Measurements from ENCODE around the gene THSD7A.

THSD7A gene

DNA sequence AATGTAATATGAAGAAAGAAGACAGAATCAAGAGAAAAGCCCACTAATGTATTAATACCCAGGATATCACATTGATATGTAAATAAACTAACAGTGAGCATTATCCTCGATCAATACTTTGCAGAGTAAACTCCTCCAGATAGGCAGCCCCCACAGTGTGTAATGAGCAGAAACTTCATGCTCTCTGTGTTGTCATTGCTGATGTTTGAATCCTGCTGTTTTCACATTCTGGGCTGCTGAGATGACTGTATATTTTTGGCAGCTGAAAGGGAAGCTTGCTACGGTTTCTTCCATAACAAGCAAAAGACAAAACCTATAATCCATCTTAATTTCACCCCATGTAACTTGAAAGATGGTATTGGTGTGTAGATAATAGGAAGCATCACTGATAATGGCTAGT lies 15.3 kb upstream of the THSD7A start:
- H3K4me3 ChIP-seq (ENCODE audit: low read depth, low read length): no peak overlapping the region

DNA sequence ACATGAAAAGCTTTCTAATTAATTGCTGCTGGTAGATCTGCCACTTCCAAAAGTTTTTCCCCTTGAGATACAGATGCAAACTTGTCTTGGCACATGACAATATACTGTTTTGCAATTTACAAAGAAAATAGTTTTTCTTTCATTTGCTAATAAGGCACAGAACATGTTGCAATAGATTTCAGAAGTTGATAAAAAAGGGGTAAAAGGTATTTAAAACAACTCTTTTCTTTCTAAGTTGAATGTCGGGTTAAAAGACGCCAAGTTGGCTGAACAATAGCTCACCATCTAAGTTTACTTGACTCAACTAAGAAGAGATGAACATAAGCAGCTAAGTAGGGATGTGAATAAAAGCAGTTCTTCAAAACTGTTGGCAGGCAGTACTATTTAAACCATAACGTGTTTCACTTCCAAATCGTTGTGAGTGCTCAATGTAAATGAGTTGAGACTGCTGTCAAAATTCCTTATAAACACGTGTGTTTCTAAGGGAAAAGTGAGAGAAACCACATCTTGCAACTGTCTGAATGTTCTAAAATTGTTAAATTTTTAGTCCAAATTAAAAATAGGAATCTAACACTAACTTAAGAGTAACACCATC lies 14.5 kb upstream of the THSD7A start:
- TF ChIP-seq, protein P1, sequence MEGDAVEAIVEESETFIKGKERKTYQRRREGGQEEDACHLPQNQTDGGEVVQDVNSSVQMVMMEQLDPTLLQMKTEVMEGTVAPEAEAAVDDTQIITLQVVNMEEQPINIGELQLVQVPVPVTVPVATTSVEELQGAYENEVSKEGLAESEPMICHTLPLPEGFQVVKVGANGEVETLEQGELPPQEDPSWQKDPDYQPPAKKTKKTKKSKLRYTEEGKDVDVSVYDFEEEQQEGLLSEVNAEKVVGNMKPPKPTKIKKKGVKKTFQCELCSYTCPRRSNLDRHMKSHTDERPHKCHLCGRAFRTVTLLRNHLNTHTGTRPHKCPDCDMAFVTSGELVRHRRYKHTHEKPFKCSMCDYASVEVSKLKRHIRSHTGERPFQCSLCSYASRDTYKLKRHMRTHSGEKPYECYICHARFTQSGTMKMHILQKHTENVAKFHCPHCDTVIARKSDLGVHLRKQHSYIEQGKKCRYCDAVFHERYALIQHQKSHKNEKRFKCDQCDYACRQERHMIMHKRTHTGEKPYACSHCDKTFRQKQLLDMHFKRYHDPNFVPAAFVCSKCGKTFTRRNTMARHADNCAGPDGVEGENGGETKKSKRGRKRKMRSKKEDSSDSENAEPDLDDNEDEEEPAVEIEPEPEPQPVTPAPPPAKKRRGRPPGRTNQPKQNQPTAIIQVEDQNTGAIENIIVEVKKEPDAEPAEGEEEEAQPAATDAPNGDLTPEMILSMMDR (IDR thresholded peaks at IDR 0.05; ENCODE audit: low read depth, low read length): no peak
- H3K4me3 ChIP-seq (ENCODE audit: low read depth, low read length): no peak overlapping the region

More for the DNA sequence above, 15.3 kb upstream of the THSD7A start:
- TF ChIP-seq, protein P1 (IDR thresholded peaks at IDR 0.05; ENCODE audit: low read depth, low read length): no peak

DNA sequence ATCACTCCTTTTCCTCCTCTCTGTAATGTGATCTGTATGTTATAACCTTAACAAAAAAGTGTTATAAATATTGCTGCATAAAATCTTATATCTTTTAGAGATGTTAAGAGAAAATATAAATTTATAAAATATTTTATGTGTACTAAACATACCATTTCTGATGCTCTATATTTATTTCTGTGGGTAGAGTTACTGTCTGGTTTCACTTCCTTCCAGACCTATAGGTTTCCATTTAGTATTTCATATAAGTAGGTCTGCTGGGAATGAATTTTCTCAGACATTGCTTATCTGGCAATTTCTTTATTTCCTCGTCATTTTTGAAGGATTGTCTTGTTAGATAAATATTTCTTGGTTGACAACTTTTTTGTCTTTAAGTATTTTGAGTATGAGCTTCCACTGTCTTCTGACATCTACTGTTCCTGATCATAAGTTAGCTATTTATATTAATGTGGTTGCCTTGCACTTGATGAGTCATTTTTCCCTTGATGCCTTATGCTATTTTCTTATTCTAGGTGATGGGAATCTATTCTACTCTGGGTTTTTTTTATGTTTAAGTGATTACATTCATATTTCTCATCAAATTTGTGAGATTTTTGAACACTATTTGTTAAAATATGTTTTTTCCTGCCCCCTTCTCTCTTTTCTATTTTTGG lies 11.2 kb upstream of the THSD7A start:
- TF ChIP-seq, protein P1 (IDR thresholded peaks at IDR 0.05; ENCODE audit: low read depth, low read length): no peak
- no peak overlapping the region for H3K4me3 ChIP-seq (ENCODE audit: low read depth, low read length)

DNA sequence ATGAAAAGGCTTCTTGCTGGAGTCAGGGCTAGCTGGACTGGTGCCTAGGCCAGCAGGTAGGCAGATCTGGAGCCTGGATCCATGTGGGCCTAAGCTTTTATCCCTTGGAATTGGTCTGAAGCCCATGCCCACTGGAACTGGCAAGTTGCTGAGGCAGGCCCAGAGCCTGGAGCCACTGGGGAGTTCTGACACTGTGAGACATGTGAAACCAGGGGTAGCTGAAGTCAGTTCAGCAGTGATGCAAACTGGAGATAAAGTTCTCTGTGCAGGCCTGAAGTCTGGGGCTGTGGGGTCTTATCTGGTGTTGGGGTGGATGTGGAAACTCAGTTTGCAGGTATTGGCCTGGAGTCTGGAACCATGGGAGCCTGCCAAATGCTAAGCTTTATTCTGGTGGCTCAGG lies 9.7 kb upstream of the THSD7A start:
- TF ChIP-seq, protein P1 (IDR thresholded peaks at IDR 0.05; ENCODE audit: low read depth, low read length): no peak
- H3K4me3 ChIP-seq (ENCODE audit: low read depth, low read length): no peak overlapping the region

DNA sequence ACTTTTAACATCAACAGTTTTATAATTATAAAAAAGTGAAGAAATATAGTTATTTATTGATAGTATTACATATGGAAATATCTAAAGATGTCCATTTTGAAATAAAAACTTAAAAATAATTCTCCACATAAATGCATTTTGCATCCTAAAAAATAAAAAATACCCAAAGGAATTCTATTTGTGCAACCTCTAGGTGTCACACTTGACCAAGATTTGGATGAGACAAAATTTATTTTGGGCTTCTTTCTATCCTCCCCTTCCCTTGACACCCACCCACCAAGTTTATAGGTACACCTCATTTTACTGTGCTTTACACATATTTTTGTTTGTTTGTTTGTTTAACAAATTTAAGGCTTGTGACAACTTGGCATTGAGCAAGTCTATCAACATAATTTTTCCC lies 3.3 kb upstream of the THSD7A start:
- no peak overlapping the region for H3K4me3 ChIP-seq (ENCODE audit: low read depth, low read length)
- TF ChIP-seq, protein P1 (IDR thresholded peaks at IDR 0.05; ENCODE audit: low read depth, low read length): no peak

DNA sequence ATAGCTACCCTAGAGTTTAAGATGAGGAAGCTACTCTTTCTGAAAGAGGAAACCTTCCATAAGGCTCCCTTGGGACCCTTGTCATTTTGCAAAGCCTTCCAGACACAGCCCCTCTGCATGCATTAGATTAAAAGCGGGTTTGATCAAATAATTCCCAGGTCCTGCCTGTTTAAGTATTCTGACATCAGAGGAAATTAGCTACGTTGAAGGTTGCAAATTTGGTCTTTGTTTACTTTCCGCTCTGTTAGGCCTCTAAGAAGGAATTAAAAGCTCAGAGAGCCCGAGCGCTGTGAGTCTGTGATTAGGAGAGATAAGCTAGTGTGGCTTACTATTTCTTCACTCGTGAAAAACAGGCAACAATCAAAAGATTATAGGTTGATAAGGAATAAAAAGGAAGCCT lies 1.4 kb upstream of the THSD7A start:
- no peak overlapping the region for H3K4me3 ChIP-seq (ENCODE audit: low read depth, low read length)
- TF ChIP-seq, protein P1 (IDR thresholded peaks at IDR 0.05; ENCODE audit: low read depth, low read length): no peak

DNA sequence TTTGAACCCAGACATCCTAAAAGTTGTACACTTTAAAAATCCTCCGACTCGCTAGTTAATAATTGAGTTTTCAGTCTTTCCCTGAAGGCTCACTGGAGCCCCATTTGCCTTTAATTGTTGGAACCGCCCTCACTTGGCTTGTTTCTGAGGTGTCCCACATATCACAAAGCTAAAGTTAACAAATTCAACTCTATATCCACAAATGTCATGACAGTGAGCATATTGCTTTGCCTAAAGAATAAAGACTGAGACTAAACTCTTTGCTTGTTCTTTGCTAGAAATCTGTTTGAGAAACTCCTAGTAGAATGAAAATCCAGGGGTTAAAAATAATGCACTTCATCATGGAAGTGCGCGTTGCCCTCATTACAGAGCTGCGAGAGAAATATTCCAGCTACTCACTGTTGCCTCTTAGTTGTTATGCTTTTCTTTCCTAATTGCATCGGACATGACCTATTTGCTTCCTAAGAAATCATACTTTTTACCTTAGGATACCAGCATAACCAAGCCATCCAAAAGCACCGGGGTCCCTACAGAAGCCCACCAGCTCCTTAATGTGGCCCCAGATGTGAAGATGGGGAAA lies 752 bp downstream of the THSD7A start:
- TF ChIP-seq, protein P1 (IDR thresholded peaks at IDR 0.05; ENCODE audit: low read depth, low read length): no peak
- peak overlapping the region; percentile 56 for H3K4me3 ChIP-seq (ENCODE audit: low read depth, low read length)
